ENCODE measurements around the gene GMCL2.

- TF ChIP-seq CTCF (IDR thresholded peaks at IDR 0.05; ENCODE audit: low read depth, low read length) (no peak), POLR2A (IDR thresholded peaks at IDR 0.05; ENCODE audit: extremely low read depth, insufficient read length) (no peak)
Observed at GRCh38 chr5:178234121-178234749, 47.1 kb upstream of the GMCL2 start.
